ENCODE data around the gene ARL4C. TPM values are rescaled to one million over a fixed set of nuclear protein-coding genes. Genes with fewer than 3 reads are reported as not detected.

Gene ARL4C
- total and polyA plus RNA-seq, 2 experiments from 2014 or later, result 5.8 to 9.9 TPM

GRCh38 chr2:234480337-234480736, 16.5 kb downstream of the ARL4C start (continued):
- TF ChIP-seq ETS1 (IDR thresholded peaks at IDR 0.05) (no peak), CREB1 (CRISPR knock-in tag; IDR thresholded peaks at IDR 0.05; ENCODE audit: low read depth) (no peak), ZNF331 (CRISPR knock-in tag; IDR thresholded peaks at IDR 0.05; ENCODE audit: low read depth) (no peak), ZNF114 (CRISPR knock-in tag; IDR thresholded peaks at IDR 0.05) (no peak), NANOG (IDR thresholded peaks at IDR 0.05; ENCODE audit: borderline replicate concordance) (no peak)

- peaks cover 12% of the 10 kb centered on the region; the same call in 1 of the 2 replicates for H3K9me2 ChIP-seq (ENCODE audit: insufficient read depth)
- DNase-seq (ENCODE audit: low spot score), result no peak
- H3K4me2 ChIP-seq, result no peak overlapping the region
- Mint-ChIP-seq H3K27me3 (ENCODE audit: insufficient read depth, low read depth, poor library complexity) (peaks cover 7% of the 10 kb centered on the region), H3K9me3 (no peaks in the 10 kb centered on the region; the same call in 2 of the 3 replicates), H3K27ac (no peak overlapping the region), H3K4me1 (no peaks in the 10 kb centered on the region), H3K4me3 (no peak overlapping the region), H3K36me3 (ENCODE audit: low read depth) (no peaks in the 10 kb centered on the region)
- H2AFZ ChIP-seq, result no peak overlapping the region
- no peaks in the 10 kb centered on the region for H3K36me3 ChIP-seq (ENCODE audit: insufficient read depth)
- H3K27ac ChIP-seq (ENCODE audit: low read depth), result no peak overlapping the region
- no peaks in the 10 kb centered on the region for H3F3A ChIP-seq (replicated peaks; ENCODE audit: low read depth)
- H3K27me3 ChIP-seq (ENCODE audit: insufficient read depth), result no peaks in the 10 kb centered on the region
- 0 out of 2 replicates have a peak, but pooled peaks cover 2% of the 10 kb centered on the region for H4K20me1 ChIP-seq (replicated peaks; ENCODE audit: insufficient read depth)
- TF ChIP-seq EZH2phosphoT487 (IDR thresholded peaks at IDR 0.05; ENCODE audit: unreplicated experiment) (no peak), EZH2 (IDR thresholded peaks at IDR 0.05; ENCODE audit: low read depth, unreplicated experiment) (no peak), ZNF331 (CRISPR knock-in tag; IDR thresholded peaks at IDR 0.05; ENCODE audit: low read depth) (no peak), CTCF (conservative IDR thresholded peaks at IDR 0.05; ENCODE audit: low read depth in 2 of 2) (no peak), STAT1 (IDR thresholded peaks at IDR 0.05; ENCODE audit: unreplicated experiment) (no peak), REST (IDR thresholded peaks at IDR 0.05; ENCODE audit: unreplicated experiment) (no peak), NANOG (IDR thresholded peaks at IDR 0.05; ENCODE audit: borderline replicate concordance) (no peak), ZNF462 (CRISPR knock-in tag; IDR thresholded peaks at IDR 0.05) (no peak), ETS1 (IDR thresholded peaks at IDR 0.05) (no peak), CREB1 (CRISPR knock-in tag; IDR thresholded peaks at IDR 0.05; ENCODE audit: low read depth) (no peak)
- ATAC-seq, result no peak
- no peaks in the 10 kb centered on the region for H3K79me2 ChIP-seq (replicated peaks; ENCODE audit: insufficient read depth)
- H3K4me1 ChIP-seq (ENCODE audit: insufficient read depth), result no peaks in the 10 kb centered on the region
- no peak overlapping the region for H3K4me3 ChIP-seq
These were observed 17.4 kb downstream of the ARL4C start for GRCh38 chr2:234479465-234479864.

Measured in GM23338 (cell line).